HG02610 (cell line): ENCODE measurements around the gene NUDT22.
A peak's percentile ranks its signal among the peaks of the same experiment; 100 is the strongest.

ENCODE experiments used
- ATAC-seq: cut with Tn5 transposase; IDR thresholded peaks from one replicate; pipeline ENCODE4 v1.9.1; 2021; ENCODE audit warnings: mild to moderate bottlenecking, moderate library complexity; ENCODE audit not compliant: unreplicated experiment

NUDT22 gene

GRCh38 chr11:64206457-64207255 lies 19.4 kb upstream of the NUDT22 start, which contains the start of gene FERMT3:
TSS of gene FERMT3 (plus strand) at chr11:64206721. CDS start at chr11:64207365, 644 bp downstream.
- ATAC-seq = peak; percentile 37

DNA sequence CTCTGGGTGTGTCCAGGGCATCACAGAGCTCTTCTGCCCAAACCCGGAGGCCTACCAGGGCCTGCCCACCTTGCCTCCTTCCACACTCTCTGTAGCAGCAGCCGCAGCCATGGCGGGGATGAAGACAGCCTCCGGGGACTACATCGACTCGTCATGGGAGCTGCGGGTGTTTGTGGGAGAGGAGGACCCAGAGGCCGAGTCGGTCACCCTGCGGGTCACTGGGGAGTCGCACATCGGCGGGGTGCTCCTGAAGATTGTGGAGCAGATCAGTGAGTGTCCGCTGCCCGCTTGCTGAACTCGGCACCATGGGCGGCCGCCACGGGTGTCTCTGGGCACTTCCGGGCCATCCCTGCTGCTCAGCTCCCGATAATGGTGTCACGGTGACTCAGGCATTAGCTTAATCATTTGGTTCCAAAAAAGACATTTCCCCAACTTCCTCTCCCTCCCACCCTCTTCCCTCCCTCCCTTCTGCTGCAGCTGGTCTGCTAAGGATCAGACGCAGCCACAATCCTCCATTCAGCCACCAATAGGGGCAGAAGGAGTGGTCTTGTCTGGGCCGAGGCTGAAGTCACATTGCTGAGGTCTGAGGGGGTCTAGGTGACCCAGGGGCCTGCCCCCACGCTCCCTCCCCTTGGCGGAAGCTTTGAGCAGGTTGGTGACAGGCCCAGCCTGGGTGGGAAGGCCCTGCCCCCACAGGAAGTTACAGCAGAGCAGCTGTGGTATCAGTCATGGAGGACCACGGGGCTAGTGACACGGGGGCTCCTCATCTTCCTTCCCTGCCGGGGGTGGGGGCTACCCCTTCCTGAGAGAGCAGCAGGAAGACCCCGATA lies 18.6 kb upstream of the NUDT22 start:
- peak; percentile 61 for ATAC-seq

DNA sequence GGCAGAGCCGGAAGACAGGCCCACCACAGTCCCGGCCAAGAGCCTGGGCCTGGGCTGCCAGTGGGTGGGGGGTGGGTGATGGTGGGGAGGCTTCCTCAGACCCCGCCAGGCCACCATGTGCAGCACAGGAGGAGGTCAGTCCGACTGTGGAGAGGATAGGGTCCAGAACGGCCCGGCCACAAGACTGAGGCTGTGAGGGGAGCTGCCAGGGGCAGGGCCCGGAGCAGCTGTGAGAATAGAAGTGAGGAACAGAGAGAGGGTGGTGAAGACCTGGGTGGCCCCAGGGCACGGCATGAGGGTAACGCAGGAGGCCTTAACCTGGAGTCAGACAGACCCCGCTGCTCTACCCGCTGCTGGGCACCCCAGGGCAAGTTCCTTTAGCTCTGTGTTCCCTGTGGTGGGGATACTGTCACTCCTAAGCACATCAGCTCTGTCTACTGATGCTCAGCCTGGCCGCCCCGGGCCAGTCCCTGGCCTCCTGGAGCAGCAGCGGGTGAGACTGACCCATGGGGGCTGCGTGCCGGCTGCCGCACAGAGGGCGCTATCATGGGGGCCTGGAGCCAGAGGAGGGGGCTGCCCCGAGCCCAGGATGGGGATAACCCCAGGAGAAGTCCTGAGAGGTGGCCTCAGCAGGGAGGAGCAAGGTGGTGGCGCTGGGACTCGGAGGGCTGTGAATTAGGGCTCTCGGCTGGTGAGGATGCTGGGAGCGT lies 17.8 kb upstream of the NUDT22 start:
- peak; percentile 6 for ATAC-seq

DNA sequence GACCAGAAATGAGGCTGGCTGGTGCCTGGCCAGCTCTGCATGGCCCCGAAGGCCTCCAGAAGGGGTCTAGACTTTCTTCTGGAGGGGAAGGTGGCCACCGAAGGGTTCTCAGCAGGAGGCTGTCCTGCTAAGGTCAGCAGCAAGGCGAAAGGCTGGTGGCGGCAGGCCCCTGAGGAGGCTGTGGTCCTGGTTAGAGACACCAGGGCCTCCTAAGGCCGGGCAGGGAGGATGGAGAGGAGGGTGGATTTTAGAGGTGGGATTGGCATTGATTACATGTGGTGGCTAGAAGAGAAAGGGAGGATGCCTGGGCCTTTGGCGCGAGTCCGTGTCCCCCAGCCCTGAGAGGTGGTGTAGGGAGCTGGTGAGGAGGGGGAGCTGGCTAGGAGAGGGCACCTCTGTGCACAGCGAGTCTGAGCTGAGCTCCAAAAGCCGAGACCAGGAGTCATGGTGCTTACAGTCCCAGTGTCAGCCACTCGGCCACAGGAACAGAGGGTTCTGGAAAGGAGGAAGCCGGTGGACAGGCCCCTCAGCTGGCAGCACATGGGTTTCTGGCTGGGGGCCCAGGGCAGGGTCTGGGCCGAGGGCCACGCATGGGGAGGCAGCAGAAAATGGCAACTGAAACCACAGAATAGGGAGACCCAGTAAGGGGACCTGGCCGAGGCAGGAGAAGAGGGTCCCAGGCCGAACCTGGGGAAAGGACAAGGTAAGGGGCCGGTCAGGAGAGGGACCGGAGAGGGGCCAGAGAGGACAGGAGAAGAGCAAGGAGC lies 17.1 kb upstream of the NUDT22 start:
- ATAC-seq = no peak

DNA sequence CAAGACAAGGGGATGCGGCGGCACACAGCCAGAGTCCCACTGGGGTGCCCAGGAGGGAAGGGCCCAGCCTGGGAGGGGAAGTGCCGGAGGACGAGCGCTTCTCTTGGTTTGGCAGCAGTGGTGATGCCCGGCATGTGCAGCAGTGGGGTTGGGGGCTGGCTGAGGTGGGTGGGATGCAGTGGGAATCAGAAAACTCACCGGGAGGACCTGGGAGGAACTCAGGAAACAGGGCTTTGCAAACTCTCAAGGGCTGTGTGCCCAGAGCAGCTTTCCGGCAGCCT lies 16.6 kb upstream of the NUDT22 start:
- ATAC-seq = no peak

DNA sequence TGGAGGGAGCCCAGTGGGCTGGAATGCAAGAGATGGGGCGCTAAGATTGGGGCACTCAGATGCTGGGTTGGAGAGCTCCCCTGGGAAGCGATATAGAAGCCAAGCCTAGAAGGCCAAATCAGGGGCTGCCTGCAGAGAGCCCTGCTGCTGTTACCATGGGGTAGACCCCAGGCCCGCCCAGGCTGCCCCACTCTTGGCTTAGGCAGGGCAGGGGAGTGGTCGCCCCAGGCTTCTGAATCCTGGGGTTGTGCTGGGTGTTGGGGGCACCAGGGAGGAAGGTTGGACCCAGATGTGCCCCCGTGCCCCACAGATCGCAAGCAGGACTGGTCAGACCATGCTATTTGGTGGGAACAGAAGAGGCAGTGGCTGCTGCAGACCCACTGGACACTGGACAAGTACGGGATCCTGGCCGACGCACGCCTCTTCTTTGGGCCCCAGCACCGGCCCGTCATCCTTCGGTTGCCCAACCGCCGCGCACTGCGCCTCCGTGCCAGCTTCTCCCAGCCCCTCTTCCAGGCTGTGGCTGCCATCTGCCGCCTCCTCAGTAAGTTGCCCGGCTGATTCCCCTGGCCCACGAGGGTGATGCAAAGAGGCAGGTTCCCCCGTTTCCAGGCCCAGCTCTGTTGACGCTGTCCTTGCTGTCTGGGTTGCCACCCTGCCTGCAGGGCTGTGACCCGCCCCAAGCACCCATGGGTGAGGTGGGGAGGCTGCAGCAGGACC lies 15.6 kb upstream of the NUDT22 start:
- no peak for ATAC-seq

DNA sequence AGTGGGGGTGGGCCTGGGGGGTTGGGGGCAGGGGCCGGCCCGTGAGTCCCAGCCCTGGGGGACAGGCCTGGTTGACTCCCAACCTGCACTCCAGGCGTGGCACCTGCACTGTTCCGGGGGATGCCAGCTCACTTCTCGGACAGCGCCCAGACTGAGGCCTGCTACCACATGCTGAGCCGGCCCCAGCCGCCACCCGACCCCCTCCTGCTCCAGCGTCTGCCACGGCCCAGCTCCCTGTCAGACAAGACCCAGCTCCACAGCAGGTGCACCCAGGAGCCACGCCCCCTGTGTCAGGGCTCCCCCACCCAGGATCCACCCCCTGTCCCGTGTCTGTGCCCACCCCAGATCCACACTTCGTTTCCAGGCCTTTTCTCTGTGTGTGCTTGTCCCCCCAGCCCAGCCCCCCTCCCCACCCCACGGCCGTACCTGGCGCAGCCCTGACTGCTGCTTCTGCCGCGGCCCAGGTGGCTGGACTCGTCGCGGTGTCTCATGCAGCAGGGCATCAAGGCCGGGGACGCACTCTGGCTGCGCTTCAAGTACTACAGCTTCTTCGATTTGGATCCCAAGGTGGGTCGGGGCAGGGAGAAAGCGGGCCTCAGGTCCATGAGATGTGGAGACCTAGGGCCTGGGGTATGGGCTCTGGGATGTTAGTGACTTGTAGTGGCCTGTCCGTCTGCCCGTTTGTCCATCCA lies 14.7 kb upstream of the NUDT22 start:
- no peak for ATAC-seq

DNA sequence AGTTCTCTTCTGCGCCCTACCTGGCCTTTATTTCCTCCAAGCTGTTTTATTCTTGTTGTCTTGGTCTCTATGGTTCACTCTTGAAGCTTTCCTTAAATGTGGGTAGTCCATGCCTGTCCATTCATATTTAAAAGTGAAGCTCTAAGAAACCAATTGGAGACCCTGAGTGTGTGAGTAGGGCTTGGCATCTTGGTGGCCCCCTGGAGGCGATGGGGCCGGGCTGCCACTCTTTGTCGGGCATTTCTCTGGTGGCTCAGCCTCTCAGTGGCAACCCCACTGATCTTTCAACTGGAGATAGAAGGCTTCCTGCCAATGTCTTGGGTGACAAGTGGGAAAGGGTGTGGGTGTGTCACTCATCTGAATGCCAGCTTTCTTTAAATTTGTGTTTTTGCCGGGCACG lies 9.2 kb upstream of the NUDT22 start:
- no peak for ATAC-seq

DNA sequence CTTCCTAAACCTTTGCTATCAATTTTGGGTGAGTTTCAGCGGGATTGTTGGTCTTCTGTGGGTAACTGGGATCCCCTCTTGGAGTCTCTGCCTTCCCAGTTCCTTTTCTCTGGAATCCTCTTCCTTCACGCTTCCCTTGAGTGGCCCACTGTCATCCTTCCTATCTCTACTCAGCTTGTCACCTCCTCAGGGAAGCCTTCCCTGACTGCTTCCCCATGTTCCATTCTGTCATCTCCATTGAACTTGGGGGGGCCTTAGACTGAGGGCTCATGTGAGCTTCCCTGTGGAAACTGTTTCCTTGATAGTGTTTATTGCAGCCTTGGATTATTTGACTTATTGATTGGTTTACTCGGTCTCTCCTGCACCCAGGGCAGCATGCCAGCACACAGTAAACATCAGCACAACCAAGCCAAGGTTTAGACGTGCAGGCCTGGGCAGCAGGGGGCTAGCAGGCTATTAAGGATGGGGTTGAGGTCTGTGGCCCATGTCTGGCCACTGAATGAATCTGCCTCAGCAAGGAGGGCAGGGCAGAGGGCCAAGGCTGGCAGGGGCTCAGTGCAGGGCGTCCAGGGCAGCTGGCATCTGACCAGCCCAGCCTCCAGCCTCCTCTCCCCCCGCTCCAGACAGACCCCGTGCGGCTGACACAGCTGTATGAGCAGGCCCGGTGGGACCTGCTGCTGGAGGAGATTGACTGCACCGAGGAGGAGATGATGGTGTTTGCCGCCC lies 7.3 kb upstream of the NUDT22 start:
- no peak for ATAC-seq

DNA sequence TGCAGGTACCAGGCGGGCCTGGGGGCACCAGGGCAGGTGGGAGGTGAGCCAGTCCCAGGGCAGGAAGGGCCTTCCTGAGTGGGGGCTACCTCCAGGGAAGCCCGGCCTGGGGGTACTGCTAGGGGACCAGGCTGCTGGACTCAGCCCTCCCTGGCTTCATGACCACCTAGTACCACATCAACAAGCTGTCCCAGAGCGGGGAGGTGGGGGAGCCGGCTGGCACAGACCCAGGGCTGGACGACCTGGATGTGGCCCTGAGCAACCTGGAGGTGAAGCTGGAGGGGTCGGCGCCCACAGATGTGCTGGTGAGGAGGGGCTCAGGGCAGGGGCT lies 6.8 kb upstream of the NUDT22 start:
- no peak for ATAC-seq

GRCh38 chr11:64219755-64220154 lies 6.3 kb upstream of the NUDT22 start:
- no peak for ATAC-seq

DNA sequence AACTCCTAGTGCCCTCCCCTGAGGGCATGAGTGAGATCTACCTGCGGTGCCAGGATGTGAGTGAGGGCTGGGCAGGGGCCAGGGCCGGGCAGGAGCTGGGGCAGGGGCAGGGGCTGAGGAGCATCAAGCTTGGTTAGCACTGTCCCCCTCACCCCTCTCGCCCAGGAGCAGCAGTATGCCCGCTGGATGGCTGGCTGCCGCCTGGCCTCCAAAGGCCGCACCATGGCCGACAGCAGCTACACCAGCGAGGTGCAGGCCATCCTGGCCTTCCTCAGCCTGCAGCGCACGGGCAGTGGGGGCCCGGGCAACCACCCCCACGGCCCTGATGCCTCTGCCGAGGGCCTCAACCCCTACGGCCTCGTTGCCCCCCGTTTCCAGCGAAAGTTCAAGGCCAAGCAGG lies 5.8 kb upstream of the NUDT22 start:
- ATAC-seq = no peak

DNA sequence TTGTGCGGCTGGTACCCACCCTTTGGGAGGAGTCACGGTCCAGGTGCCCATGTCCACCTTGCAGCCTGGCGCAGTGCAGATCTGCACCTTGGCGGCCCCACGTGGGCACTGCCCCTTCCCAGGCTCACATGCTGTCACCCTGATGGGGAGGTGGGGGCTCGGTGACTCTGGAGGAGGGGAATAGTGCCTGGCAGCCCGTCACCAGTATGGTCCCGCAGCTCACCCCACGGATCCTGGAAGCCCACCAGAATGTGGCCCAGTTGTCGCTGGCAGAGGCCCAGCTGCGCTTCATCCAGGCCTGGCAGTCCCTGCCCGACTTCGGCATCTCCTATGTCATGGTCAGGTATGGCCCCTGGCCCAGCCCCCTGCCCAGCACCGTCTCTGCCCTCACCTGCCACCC lies 5.3 kb upstream of the NUDT22 start:
- ATAC-seq = no peak

DNA sequence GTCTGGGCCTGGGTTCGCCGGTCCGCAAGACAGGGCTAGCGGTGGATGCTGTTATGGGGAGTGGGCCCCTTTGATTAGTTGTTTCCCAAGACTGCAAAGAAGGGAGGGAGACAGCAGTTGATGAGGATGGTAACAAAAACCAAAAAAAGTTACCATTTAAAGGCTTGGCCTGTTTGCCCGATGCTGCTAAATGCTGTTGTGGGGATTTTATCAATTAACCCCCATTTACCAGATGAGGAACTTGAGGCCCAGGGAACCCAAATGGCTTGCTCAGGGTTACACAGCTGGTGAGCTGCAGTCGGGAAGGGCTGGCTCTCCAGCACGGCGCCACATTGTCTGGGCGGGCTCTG lies 3.4 kb upstream of the NUDT22 start:
- ATAC-seq = no peak

- ATAC-seq = no peak
These were observed 2.9 kb upstream of the NUDT22 start for GRCh38 chr11:64223001-64223651.

DNA sequence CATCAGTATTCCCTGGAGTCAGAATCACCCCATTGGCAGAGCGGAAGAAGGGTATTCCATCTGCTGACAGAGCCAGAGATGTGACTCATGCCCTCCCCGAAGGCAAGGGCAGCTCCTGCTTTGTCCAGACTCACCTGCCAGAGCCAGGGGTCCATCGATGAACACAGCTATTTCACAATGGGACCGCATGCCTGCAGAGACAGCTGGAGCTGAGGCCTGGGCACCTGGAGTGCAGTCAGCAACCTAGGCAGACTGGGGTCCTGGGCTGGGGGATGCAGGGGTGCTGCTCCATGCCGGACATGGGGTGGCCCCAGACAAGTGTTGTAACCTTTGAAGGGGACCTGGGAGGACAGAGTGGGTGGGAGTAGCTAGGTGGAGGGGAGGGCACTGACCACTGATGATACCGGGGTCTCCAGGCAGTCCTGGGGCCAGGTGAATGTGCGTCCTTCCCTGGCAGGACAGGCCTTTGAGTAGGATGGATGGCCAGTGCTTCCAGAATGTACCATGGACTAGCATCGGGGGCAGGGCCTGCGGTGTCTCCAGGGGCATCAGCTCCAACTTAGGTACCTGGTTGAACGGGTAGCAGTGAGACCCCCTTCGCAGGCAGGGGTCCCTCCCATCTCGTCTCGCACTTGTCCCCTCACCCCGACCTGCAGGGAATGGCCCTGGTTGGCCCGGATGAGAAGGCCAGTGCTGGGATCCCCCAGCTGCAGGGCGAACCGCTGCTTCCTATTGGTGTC lies 1.8 kb upstream of the NUDT22 start:
- no peak for ATAC-seq

DNA sequence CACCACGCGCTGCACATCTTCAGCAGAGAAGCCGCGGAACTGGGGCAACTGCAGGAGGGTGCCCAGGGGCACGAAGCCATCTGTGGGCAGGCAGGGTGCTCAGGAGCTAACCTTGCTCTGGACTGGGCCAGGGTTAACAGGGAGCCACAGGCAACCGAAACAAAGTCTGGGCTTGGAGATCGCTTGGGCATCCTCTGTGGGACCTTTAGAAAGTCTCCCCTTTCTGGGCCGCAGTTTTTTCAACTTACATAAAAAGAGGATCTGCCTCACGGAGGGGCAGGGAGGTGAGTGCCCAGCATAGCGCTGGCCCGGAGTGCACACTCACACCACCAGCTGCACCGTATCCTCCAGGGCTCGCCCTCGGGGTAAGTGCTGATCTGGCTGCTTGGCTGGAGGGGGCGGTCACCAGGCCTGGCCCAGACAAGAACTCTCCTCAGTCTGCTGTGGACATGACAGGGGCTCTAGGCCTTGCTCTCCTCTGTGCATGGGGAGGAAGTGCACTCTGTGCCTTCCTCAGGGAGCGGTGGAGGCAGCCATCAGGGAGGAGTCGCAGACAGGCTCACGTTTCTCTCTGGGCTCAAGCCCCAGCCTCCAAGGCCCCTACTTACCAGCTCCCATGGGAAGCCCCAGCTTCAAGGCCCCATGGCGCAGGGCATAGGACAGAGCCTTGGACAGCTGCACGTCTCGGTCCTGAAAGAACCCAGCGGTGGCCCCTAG lies 1.0 kb upstream of the NUDT22 start:
- ATAC-seq = no peak
